Esophagus muscularis mucosa (tissue), 4 donors: ENCODE results near the gene GPRIN3.

Experiments
- EP300 ChIP-seq: sonication (generic); formaldehyde crosslinking; IDR thresholded peaks from one replicate; pipeline ENCODE4 v1.6.1; 2017; ENCODE audit warnings: antibody characterized with exemption
- POLR2A ChIP-seq: fragments of 450-650 bp; IDR thresholded peaks from one replicate; pipeline ENCODE4 v1.6.1; 2017; ENCODE audit warnings: antibody characterized with exemption, moderate library complexity, mild to moderate bottlenecking, low read depth
- POLR2AphosphoS5 ChIP-seq, 2 donors: sonication (generic); formaldehyde crosslinking; IDR thresholded peaks; one replicate each; pipeline ENCODE4 v1.6.1; 2017; ENCODE audit warnings: antibody characterized with exemption in 2 of 2
- TF ChIP-seq, protein P1 (sequence below), 3 experiments: fragments of 200-600 bp in 2 of 3; fragments of 450-650 bp in 1 of 3; sonication (generic) in 2 of 3; IDR thresholded peaks; one replicate each; pipeline ENCODE4 v1.5.1; 2017 to 2019; ENCODE audit warnings: antibody characterized with exemption in 3 of 3, mild to moderate bottlenecking in 2 of 3, moderate library complexity in 1 of 3

DNA sequence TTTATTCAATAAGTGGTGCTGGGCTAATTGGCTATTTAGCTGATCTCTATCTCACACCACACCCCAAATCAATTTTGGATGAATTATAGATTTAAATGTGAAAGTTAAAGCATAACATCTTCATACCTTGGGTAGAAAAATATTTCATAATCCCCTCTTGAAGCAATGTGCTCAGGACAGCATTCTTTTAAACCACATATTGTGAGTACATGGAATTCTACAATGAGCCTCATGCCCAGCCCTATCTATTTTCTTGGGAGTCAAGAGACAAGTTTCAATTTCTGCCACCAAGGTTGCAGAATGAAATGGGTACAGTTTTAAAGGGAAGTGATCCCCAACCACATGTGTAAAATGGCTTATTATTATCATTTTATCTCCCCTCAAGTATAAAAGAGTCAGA lies 30.6 kb upstream of the GPRIN3 start:
- TF ChIP-seq, protein P1, sequence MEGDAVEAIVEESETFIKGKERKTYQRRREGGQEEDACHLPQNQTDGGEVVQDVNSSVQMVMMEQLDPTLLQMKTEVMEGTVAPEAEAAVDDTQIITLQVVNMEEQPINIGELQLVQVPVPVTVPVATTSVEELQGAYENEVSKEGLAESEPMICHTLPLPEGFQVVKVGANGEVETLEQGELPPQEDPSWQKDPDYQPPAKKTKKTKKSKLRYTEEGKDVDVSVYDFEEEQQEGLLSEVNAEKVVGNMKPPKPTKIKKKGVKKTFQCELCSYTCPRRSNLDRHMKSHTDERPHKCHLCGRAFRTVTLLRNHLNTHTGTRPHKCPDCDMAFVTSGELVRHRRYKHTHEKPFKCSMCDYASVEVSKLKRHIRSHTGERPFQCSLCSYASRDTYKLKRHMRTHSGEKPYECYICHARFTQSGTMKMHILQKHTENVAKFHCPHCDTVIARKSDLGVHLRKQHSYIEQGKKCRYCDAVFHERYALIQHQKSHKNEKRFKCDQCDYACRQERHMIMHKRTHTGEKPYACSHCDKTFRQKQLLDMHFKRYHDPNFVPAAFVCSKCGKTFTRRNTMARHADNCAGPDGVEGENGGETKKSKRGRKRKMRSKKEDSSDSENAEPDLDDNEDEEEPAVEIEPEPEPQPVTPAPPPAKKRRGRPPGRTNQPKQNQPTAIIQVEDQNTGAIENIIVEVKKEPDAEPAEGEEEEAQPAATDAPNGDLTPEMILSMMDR (IDR thresholded peaks at IDR 0.05), result no peak
- TF ChIP-seq EP300 (no peak), POLR2A (no peak), POLR2AphosphoS5 (IDR thresholded peaks at IDR 0.05) (no peak)
